AG09309 (cell line): ENCODE measurements around the gene SPATA33.
A peak's percentile ranks its signal among the peaks of the same experiment; 100 is the strongest.
"Not testable (repeated sequence)": the region's sequence is repeated elsewhere in the genome, so short reads cannot be mapped to it uniquely, and the experiment has no call there.

ENCODE experiments used
- DNase-seq: peaks from one replicate; pipeline ENCODE4 v3.0.0-alpha.2; 2010; ENCODE audit warnings: low read depth
- H3K4me3 ChIP-seq: 2 replicates; pipeline ENCODE4 v1.5.1; 2011; ENCODE audit warnings: mild to moderate bottlenecking, low read depth, low read length, moderate library complexity; ENCODE audit not compliant: control insufficient read depth
- TF ChIP-seq, protein P1 (sequence below): IDR thresholded peaks from 2 replicates; pipeline ENCODE4 v1.5.1; 2011; ENCODE audit warnings: mild to moderate bottlenecking, low read depth, low read length, inconsistent platforms; ENCODE audit not compliant: insufficient read depth, control insufficient read depth; ENCODE audit errors: missing control alignments

The SPATA33 gene

DNA sequence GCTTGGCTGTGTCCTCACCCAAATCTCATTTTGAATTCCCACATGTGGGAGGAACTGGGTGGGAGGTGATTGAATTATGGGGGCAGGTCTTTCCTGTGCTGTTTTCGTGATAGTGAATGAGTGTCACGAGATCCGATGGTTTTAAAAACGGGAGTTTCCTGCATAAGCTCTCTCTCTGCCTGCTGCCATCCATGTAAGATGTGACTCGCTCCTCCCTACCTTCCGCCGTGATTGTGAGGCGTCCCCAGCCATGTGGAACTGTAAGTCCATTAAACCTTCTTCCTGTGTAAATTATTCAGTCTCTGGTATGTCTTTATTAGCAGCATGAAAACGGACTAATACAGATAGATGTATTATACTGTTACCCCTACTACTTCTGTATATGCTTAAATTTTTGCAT, 3.6 kb downstream of the SPATA33 start:
- TF ChIP-seq, protein P1, sequence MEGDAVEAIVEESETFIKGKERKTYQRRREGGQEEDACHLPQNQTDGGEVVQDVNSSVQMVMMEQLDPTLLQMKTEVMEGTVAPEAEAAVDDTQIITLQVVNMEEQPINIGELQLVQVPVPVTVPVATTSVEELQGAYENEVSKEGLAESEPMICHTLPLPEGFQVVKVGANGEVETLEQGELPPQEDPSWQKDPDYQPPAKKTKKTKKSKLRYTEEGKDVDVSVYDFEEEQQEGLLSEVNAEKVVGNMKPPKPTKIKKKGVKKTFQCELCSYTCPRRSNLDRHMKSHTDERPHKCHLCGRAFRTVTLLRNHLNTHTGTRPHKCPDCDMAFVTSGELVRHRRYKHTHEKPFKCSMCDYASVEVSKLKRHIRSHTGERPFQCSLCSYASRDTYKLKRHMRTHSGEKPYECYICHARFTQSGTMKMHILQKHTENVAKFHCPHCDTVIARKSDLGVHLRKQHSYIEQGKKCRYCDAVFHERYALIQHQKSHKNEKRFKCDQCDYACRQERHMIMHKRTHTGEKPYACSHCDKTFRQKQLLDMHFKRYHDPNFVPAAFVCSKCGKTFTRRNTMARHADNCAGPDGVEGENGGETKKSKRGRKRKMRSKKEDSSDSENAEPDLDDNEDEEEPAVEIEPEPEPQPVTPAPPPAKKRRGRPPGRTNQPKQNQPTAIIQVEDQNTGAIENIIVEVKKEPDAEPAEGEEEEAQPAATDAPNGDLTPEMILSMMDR: no peak

DNA sequence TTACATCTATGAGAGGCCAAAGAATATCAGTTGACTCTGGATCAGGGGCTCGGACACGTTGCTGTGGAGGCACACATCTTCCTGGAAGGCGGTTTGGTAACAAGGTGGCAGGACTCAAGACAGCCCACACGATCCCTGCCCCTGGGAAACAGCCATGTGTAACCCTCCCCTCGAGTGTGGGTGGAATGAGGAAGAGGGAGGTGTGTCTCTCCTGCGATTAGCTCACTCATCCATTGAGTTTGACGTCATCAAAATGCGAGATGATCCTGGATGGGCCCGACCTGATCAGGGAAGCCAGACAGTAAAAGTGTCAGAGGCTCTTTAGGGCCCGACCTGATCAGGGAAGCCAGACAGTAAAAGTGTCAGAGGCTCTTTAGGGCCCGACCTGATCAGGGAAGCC, 6.6 kb downstream of the SPATA33 start:
- not testable (repeated sequence) for DNase-seq, H3K4me3 ChIP-seq

More for the DNA sequence above, 3.6 kb downstream of the SPATA33 start:
- no peak overlapping the region for H3K4me3 ChIP-seq
- DNase-seq: no peak

DNA sequence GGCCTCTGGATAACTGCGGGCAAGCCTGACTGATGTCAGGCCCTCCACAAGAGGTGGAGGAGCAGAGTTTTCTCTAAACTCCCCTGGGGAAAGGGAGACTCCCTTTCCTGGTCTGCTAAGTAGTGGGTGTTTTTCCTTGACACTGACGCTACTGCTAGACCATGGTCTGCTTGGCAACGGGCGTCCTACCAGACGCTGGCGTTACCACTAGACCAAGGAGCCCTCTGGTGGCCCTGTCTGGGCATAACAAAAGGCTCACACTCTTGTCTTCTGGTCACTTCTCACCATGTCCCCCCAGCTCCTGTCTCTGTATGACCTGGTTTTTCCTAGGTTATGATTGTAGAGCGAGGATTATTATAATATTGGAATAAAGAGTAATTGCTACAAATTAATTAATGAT, 9.4 kb downstream of the SPATA33 start:
- not testable (repeated sequence) for H3K4me3 ChIP-seq, DNase-seq
- TF ChIP-seq, protein P1: peak; percentile 50

DNA sequence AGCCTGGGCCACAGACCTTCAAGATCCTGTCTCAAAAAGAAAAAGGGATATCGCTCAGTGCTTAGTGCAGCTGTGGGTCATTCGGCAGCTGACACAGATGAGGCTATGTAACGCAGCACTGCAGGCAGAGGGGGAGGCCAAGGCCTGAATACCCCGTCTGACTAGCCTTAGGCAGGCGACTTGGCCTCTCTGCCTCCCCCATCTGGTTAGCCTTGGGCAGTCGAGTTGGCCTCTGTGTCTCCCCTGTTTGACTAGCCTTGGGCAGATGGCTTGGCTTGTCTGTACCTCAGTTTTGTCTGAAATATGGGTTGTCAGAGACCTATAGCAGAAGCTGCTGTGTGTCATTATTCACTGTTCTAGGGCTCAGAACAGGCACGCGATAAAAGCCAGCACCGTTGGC, 10.0 kb downstream of the SPATA33 start:
- H3K4me3 ChIP-seq: no peak overlapping the region
- TF ChIP-seq, protein P1: no peak

DNA sequence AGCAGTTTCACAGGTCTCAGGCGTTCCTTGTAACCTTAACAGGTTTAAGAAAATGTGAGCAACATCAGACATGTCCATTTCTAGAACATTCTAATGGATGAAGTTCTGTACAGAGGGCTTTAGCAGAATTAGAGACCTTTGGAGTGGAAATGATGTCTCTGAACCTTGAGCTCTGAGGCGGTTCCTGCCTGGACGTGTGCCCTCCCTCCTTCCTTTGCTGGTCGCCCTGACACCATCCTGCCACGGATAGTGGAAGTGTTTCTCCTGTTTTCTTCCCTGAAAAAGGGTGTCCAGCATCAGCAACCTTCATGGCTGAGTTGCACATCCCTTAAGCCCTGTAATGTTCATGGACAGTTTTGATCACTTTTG, 11.1 kb downstream of the SPATA33 start:
- no peak overlapping the region for H3K4me3 ChIP-seq
- DNase-seq: no peak
- TF ChIP-seq, protein P1: no peak

More for the DNA sequence above, 10.0 kb downstream of the SPATA33 start:
- DNase-seq: no peak

DNA sequence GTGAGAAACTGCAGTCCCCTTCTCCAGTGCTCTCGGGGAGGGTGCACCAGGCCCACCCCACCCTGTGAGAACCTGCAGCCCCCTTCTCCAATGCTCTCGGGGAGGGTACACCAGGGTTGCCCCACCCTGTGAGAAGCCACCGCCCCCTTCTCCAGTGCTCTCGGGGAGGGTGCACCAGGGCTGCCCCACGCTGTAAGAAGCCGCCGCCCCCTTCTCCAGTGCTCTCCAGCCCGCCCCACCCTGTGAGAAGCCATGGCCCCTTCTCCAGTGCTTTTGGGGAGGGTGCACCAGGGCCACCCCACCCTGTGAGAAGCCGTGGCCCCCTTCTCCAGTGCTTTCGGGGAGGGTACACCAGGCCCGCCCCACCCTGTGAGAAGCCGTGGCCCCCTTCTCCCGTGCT, 12.1 kb downstream of the SPATA33 start:
- TF ChIP-seq, protein P1: no peak
- no peak for DNase-seq
- no peak overlapping the region for H3K4me3 ChIP-seq

DNA sequence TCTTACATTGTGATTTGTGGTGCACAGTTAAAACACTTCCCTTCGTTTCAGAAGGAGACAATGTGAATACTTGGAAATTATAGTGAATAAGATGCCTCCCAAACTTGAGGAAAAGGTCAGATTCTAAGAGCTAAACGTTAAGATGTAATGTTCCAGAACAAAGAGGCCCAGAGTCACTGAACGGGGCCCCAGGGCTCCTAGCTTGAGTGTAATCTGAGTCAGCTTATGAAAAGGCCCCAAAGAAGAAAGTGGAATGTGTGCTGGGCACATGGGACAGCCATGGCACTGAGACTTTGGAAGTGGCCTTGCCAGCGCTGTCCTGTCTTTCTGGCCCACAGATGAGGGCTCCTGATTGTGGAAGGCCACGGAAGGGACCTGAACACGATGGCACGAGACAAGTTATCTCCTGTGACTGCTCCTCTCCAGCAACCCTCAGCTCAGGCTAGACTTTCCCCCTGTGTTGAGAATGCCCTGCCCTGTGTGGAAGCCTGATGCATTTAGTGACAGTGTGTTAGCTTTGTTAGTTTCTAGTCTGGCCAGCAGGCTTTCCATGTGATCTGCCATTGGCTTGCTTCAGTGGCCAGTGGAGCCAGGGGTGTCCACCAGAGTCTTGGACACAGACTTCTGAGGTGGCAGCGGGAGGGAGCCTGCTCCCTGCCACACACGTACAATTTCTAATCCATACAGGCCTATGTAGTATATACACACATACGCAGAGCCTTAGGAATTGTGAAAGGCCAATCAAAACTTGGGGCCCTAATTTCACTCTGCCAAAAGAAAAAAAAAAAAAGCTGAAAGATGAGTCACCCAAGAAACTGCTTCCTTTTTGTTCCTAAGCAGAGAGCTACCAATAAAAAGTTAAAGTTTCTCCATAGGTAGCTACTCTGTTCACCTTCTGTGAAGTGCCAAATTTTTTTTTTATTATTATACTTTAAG, 13.1 kb downstream of the SPATA33 start:
- TF ChIP-seq, protein P1: no peak
- no peak for DNase-seq
- H3K4me3 ChIP-seq: no peak overlapping the region

DNA sequence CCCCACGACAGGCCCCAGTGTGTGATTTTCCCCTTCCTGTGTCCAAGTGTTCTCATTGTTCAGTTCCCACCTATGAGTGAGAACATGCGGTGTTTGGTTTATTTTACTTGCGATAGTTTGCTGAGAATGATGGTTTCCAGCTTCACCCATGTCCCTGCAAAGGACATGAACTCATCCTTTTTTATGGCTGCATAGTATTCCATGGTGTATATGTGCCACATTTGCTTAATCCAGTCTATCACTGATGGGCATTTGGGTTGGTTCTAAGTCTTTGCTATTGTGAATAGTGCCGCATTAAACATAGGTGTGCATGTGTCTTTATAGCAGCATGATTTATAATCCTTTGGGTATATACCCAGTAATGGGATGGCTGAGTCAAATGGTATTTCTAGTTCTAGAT, 13.9 kb downstream of the SPATA33 start:
- not testable (repeated sequence) for DNase-seq, H3K4me3 ChIP-seq
